ENCODE measurements around the gene TMEM63A.

TMEM63A gene

GRCh38 chr1:225917101-225917500, 34.9 kb upstream of the TMEM63A start:
- in situ Hi-C loops (cut with HindIII; ENCODE audit: low sequenced_read_pairs) = no loop called here
- H3K4me3 ChIP-seq (ENCODE audit: low read depth, low read length) = no peak overlapping the region
- DNase-seq (ENCODE audit: low read depth, low spot score) = no peak
- no peak for TF ChIP-seq CTCF (IDR thresholded peaks at IDR 0.05; ENCODE audit: low read depth, low read length)

GRCh38 chr1:225915538-225915991, 33.4 kb upstream of the TMEM63A start:
- H3K4me3 ChIP-seq (ENCODE audit: low read depth, low read length) = no peak overlapping the region
- DNase-seq (ENCODE audit: low read depth, low spot score) = peak; percentile 21
- in situ Hi-C loops (cut with HindIII; ENCODE audit: low sequenced_read_pairs) = no loop called here
- no peak for TF ChIP-seq CTCF (IDR thresholded peaks at IDR 0.05; ENCODE audit: low read depth, low read length)

GRCh38 chr1:225914947-225915346, 32.8 kb upstream of the TMEM63A start:
- no peak overlapping the region for H3K4me3 ChIP-seq (ENCODE audit: low read depth, low read length)
- no peak for DNase-seq (ENCODE audit: low read depth, low spot score)
- TF ChIP-seq CTCF (IDR thresholded peaks at IDR 0.05; ENCODE audit: low read depth, low read length) = no peak
- in situ Hi-C loops (cut with HindIII; ENCODE audit: low sequenced_read_pairs) = no loop called here

GRCh38 chr1:225914391-225914790, 32.2 kb upstream of the TMEM63A start:
- DNase-seq (ENCODE audit: low read depth, low spot score) = no peak
- in situ Hi-C loops (cut with HindIII; ENCODE audit: low sequenced_read_pairs) = no loop called here
- no peak overlapping the region for H3K4me3 ChIP-seq (ENCODE audit: low read depth, low read length)
- no peak for TF ChIP-seq CTCF (IDR thresholded peaks at IDR 0.05; ENCODE audit: low read depth, low read length)

GRCh38 chr1:225911191-225912130, 29.3 kb upstream of the TMEM63A start:
- in situ Hi-C loops (cut with HindIII; ENCODE audit: low sequenced_read_pairs) = no loop called here
- peak; percentile 31 for DNase-seq (ENCODE audit: low read depth, low spot score)
- H3K4me3 ChIP-seq (ENCODE audit: low read depth, low read length) = no peak overlapping the region
- peak; percentile 79 for TF ChIP-seq CTCF (IDR thresholded peaks at IDR 0.05; ENCODE audit: low read depth, low read length)

- in situ Hi-C loops (cut with HindIII; ENCODE audit: low sequenced_read_pairs) = no loop called here
- H3K4me3 ChIP-seq (ENCODE audit: low read depth, low read length) = no peak overlapping the region
- DNase-seq (ENCODE audit: low read depth, low spot score) = no peak
- no peak for TF ChIP-seq CTCF (IDR thresholded peaks at IDR 0.05; ENCODE audit: low read depth, low read length)
These were observed 27.3 kb upstream of the TMEM63A start for GRCh38 chr1:225909477-225909876.

Data from astrocyte of the spinal cord (primary cell).